Measurements from ENCODE around the gene TRHDE. TPM values are rescaled to one million over a fixed set of nuclear protein-coding genes. Genes with fewer than 3 reads are reported as not detected.
A peak's percentile ranks its signal among the peaks of the same experiment; 100 is the strongest.

TRHDE gene
- total RNA-seq, 1 donor from 2014 or later: 40.4 TPM

DNA sequence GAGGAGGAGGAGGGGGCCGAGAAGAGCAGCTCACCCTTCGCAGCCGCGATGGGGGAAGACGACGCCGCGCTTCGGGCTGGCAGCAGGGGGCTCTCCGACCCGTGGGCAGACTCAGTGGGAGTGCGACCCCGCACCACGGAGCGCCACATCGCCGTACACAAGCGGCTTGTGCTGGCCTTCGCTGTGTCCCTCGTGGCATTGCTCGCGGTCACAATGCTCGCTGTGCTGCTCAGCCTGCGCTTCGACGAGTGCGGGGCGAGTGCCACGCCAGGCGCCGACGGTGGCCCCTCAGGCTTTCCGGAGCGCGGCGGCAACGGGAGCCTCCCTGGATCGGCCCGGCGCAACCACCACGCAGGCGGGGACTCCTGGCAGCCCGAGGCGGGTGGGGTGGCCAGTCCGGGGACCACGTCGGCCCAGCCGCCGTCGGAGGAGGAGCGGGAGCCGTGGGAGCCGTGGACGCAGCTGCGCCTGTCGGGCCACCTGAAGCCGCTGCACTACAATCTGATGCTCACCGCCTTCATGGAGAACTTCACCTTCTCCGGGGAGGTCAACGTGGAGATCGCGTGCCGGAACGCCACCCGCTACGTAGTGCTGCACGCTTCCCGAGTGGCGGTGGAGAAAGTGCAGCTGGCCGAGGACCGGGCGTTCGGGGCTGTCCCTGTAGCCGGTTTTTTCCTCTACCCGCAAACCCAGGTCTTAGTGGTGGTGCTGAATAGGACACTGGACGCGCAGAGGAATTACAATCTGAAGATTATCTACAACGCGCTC lies 745 bp downstream of the TRHDE start:
- DNase-seq (ENCODE audit: low spot score in 2 of 2): peak; percentile 10 to 42
- no peak for FAIRE-seq

GRCh38 chr12:72273499-72273837 lies 1.3 kb downstream of the TRHDE start:
- FAIRE-seq: no peak
- peak in 1 of 2 donors; percentile 8 for DNase-seq (ENCODE audit: low spot score in 2 of 2)

- DNase-seq (ENCODE audit: low spot score in 2 of 2) (peak in 1 of 2 donors; percentile 8), FAIRE-seq (no peak)
Measured at GRCh38 chr12:72273851-72274351, 1.7 kb downstream of the TRHDE start.

GRCh38 chr12:72274931-72275330 lies 2.8 kb downstream of the TRHDE start:
- no peak for DNase-seq (ENCODE audit: low spot score in 2 of 2)
- no peak for FAIRE-seq

GRCh38 chr12:72275526-72275925 lies 3.4 kb downstream of the TRHDE start:
- FAIRE-seq: no peak

GRCh38 chr12:72276181-72276805 lies 4.1 kb downstream of the TRHDE start:
- no peak for FAIRE-seq
- no peak for DNase-seq (ENCODE audit: low spot score in 2 of 2)

More at GRCh38 chr12:72275526-72275925, 3.4 kb downstream of the TRHDE start:
- DNase-seq (ENCODE audit: low spot score in 2 of 2): no peak

- FAIRE-seq (no peak), DNase-seq (ENCODE audit: low spot score in 2 of 2) (no peak)
Measured at GRCh38 chr12:72277415-72277814, 5.2 kb downstream of the TRHDE start.

- FAIRE-seq (no peak), DNase-seq (ENCODE audit: low spot score in 2 of 2) (no peak)
Measured at GRCh38 chr12:72278894-72279293, 6.7 kb downstream of the TRHDE start.

DNA sequence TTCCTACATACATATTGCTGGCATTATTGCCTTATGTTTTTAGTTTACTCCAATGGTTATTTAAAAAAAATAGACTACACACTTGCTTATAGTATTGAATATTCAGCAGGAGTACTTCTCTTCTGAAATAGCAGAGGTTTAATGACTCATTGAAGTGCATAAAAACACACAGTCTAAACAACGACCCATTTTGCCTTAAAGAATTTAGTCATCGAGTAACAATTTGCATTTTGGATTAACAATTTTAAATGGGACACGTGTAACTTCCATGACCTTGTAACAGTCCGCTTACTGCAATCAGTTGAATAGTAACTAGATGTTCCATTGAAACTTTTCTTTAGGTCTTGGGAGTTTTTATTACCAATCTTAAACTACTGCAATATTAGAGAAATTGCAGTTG lies 9.0 kb downstream of the TRHDE start:
- no peak for FAIRE-seq
- DNase-seq (ENCODE audit: low spot score in 2 of 2): no peak

GRCh38 chr12:72282721-72283120 lies 10.6 kb downstream of the TRHDE start:
- FAIRE-seq: no peak
- no peak for DNase-seq (ENCODE audit: low spot score in 2 of 2)

- FAIRE-seq (no peak), DNase-seq (ENCODE audit: low spot score in 2 of 2) (no peak)
Measured at GRCh38 chr12:72285861-72286260, 13.7 kb downstream of the TRHDE start.

DNA sequence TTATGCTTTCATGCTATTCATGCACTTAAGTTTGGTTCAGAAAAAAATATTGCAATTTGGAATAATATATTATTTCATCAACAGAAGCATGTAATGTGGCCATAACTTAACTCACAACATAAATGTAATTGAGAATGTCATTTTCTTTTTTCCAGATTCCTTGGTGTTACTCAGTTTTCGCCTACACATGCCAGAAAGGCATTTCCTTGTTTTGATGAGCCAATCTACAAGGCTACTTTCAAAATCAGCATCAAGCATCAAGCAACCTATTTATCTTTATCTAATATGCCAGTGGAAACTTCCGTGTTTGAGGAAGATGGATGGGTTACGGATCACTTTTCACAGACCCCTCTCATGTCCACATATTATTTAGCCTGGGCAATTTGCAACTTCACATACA lies 14.4 kb downstream of the TRHDE start:
- DNase-seq (ENCODE audit: low spot score in 2 of 2): no peak
- no peak for FAIRE-seq

DNA sequence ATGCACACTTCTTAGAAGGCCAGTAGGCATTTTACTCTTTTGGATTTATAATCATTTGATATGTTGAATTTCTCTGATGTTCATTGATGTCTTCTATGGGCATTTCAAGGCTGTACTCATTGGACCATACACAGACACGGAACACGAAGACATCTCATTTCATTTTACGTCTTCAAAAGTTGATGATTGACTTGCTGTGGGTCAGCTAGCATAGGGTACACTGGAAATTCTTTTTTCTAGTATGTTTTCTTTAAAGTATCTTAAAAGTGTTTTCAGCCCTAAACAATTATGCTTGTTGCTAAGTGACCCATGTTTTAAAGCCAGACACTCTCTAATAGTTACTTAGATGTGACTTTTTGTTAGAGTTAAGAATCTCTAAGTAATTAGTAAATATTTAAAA lies 16.3 kb downstream of the TRHDE start:
- no peak for FAIRE-seq
- no peak for DNase-seq (ENCODE audit: low spot score in 2 of 2)

- FAIRE-seq (no peak), DNase-seq (ENCODE audit: low spot score in 2 of 2) (no peak)
Measured at GRCh38 chr12:72288911-72289310, 16.7 kb downstream of the TRHDE start.

- FAIRE-seq (no peak), DNase-seq (ENCODE audit: low spot score in 2 of 2) (no peak)
Measured at GRCh38 chr12:72289633-72290032, 17.5 kb downstream of the TRHDE start.

GRCh38 chr12:72291175-72291574 lies 19.0 kb downstream of the TRHDE start:
- DNase-seq (ENCODE audit: low spot score in 2 of 2) (no peak), FAIRE-seq (no peak)

- DNase-seq (ENCODE audit: low spot score in 2 of 2): no peak
- FAIRE-seq: no peak
Measured at GRCh38 chr12:72293701-72294100, 21.5 kb downstream of the TRHDE start.

DNA sequence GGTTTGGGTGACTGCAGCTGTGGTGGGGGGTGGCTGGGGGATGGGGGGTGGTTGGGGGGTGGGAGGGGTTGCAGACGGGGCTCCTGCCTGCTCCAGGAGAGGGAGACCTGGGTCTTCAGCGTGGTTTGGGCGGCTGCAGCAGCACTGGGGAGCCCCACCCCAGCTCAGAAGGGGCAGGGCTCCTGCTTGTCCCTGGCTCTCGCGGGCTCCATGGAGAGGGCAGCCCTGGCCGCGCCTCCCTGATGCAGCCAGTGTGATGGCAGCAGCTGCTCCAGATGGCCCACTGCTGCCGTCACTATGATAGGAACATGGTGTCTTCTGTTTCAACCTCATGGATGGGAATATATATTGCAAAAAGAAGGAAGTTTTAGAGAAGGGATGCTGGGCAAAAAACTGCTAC lies 22.9 kb downstream of the TRHDE start:
- DNase-seq (ENCODE audit: low spot score in 2 of 2) (no peak), FAIRE-seq (no peak)

DNA sequence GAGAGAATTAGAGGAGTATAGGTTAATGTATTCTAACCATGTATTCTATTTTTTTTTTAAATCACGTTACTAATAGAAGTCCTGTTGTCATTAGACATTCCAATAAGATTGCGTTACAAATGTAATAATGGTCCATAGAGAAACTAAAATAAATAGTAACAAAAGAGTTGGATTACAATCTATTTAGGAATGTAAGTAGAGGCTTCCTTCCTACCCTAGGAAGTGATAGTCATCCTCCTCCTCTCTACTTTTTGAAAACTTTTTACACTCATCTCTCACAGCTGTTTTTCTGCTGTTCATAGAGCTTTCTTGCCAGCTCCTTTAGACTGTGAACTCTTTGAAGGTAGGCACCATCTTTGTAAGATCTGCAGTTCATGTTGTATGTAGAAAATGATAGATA lies 23.6 kb downstream of the TRHDE start:
- DNase-seq (ENCODE audit: low spot score in 2 of 2) (no peak), FAIRE-seq (no peak)

DNA sequence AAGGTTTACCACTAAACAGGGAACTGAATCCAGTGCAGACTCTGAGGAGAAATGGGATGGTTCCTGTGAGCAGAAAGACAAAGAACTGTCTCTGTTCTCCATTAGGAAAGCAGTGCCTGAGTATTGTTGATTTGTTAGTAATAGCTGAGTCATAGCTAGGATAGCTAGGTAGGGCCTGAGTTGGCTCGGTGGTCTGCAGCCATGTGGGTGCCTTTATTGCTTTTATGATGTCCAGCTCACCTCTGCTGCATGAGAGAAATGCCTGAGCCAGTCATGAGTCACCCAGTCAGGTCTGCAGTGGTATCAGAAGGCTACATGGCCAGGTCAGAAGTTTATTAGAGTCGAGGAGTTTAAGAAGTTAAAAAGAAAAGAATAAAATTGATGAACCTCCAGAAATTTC lies 24.2 kb downstream of the TRHDE start:
- no peak for FAIRE-seq
- no peak for DNase-seq (ENCODE audit: low spot score in 2 of 2)

DNA sequence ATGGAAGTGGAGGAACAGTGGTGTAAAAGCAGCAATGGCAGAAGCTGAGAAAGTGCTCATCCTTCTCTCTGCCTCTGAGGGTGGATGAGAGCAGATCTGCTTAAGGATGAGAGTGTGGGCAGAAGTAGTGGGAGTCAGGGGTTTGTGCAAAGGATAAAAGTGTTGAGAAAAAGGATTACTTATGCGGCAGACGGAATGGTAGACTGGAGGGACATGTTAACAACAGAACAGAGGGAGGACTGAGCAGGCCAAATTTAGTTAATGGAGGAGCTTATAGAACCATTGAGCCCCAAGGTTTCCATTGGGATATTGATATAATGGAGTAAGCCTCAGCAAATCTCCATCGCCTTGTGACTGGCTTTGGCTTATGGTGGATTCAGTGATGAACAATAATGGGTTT lies 25.5 kb downstream of the TRHDE start:
- DNase-seq (ENCODE audit: low spot score in 2 of 2) (peak in 1 of 2 donors; percentile 14), FAIRE-seq (no peak)

DNA sequence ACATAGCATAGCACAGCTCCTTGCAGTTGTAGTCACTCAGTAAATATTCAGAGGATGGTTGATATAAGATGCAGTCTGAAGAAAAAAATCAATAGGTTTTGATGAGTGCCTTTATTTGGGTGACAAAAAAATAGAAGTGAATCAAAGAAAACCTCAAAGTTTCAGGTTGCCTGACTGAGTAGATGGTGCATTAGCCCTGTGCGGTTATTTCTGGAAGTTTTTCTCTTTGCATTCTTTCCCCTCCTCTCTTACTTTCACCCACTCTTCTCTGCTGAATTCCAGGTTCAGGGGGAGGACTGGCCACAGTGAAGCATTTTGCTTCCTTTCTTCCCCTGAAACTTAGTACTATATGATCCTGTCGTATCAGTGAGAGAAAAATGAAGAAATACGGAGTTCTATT lies 28.6 kb downstream of the TRHDE start:
- no peak for DNase-seq (ENCODE audit: low spot score in 2 of 2)
- no peak for FAIRE-seq
